Loucy (cell line): ENCODE results near the gene TNIP3.
A peak's percentile ranks its signal among the peaks of the same experiment; 100 is the strongest.

ENCODE experiments used
- H2AFZ ChIP-seq: fragments of 200-600 bp; sonication (generic); 2 replicates; pipeline ENCODE4 v1.6.0; 2016; ENCODE audit warnings: antibody characterized with exemption, mild to moderate bottlenecking, low read length, moderate library complexity
- H3F3A ChIP-seq: fragments of 200-600 bp; 2 replicates; pipeline ENCODE4 v1.6.0; 2016; ENCODE audit warnings: antibody characterized with exemption, low read depth, mild to moderate bottlenecking
- H3K27me3 ChIP-seq: fragments of 200-600 bp; sonication (generic); 2 replicates; pipeline ENCODE4 v1.6.1; 2014; ENCODE audit warnings: low read length, mild to moderate bottlenecking; ENCODE audit not compliant: insufficient read depth, poor library complexity, severe bottlenecking
- H3K36me3 ChIP-seq: fragments of 200-600 bp; sonication (generic); 2 replicates; pipeline ENCODE4 v1.6.1; 2016; ENCODE audit warnings: low read length; ENCODE audit not compliant: insufficient read depth
- H3K4me1 ChIP-seq: fragments of 200-600 bp; sonication (generic); 2 replicates; pipeline ENCODE4 v1.5.1; 2014; ENCODE audit warnings: low read length, mild to moderate bottlenecking; ENCODE audit not compliant: insufficient read depth, poor library complexity, severe bottlenecking
- H3K4me2 ChIP-seq: fragments of 200-600 bp; sonication (generic); 2 replicates; pipeline ENCODE4 v1.6.0; 2014; ENCODE audit warnings: antibody characterized with exemption, low read length, low read depth, mild to moderate bottlenecking; ENCODE audit not compliant: poor library complexity, severe bottlenecking
- H3K4me3 ChIP-seq: fragments of 200-600 bp; sonication (generic); 2 replicates; pipeline ENCODE4 v1.5.1; 2014; ENCODE audit warnings: low read length, mild to moderate bottlenecking, mixed read lengths; ENCODE audit not compliant: poor library complexity, severe bottlenecking
- H3K79me2 ChIP-seq: fragments of 200-600 bp; sonication (generic); 2 replicates; pipeline ENCODE4 v1.6.1; 2014; ENCODE audit warnings: low read length; ENCODE audit not compliant: insufficient read depth
- H3K9ac ChIP-seq: fragments of 200-600 bp; sonication (generic); 2 replicates; pipeline ENCODE4 v1.6.0; 2014; ENCODE audit warnings: mild to moderate bottlenecking, low read depth, low read length, moderate library complexity; ENCODE audit not compliant: poor library complexity, severe bottlenecking
- H3K9me2 ChIP-seq: fragments of 200-600 bp; sonication (generic); replicated peaks from 2 replicates; pipeline ENCODE4 v1.6.1; 2016; ENCODE audit warnings: low read depth, low read length, mixed read lengths
- H3K9me3 ChIP-seq: fragments of 200-600 bp; sonication (generic); 2 replicates; pipeline ENCODE4 v1.6.1; 2014; ENCODE audit warnings: mild to moderate bottlenecking, antibody characterized with exemption, low read length, low read depth; ENCODE audit not compliant: insufficient read depth
- H4K20me1 ChIP-seq: fragments of 200-600 bp; sonication (generic); 2 replicates; pipeline ENCODE4 v1.6.0; 2014; ENCODE audit warnings: antibody characterized with exemption, low read length, mild to moderate bottlenecking; ENCODE audit not compliant: insufficient read depth, poor library complexity, severe bottlenecking
- EZH2phosphoT487 ChIP-seq: fragments of 200-600 bp; IDR thresholded peaks from 2 replicates; pipeline ENCODE4 v1.6.1; 2018; ENCODE audit warnings: antibody characterized with exemption, mild to moderate bottlenecking, moderate library complexity, borderline replicate concordance
- TF ChIP-seq, protein P1 (sequence below): fragments of 200-600 bp; sonication (generic); conservative IDR thresholded peaks from 2 replicates; pipeline ENCODE4 v1.5.1; 2014; ENCODE audit warnings: mild to moderate bottlenecking, antibody characterized with exemption, low read length

Gene TNIP3

DNA sequence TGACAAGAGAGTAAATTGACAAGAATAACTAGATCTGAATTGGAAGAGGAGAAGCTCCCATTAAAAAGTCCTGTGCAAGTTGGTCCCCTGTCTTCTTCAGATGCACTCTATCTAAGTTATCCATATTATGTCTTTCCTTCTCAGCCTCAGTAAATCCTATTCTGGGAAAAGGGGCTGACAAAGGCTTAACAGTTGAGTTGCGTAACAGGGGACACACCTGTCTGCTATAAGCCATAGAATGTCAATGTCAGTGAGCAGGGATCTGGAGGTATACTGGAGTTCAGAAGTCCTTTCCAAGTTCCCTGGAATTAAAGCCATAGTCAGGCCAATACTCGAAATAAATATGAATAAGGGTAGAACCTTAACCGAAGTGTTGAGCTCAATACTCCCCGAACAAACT lies 26.3 kb upstream of the TNIP3 start:
- no peak overlapping the region for H3K4me3 ChIP-seq
- H3K9ac ChIP-seq: no peak overlapping the region
- no peak overlapping the region for H2AFZ ChIP-seq
- no peaks in the 10 kb centered on the region for H4K20me1 ChIP-seq
- no peaks in the 10 kb centered on the region for H3K9me3 ChIP-seq
- no peaks in the 10 kb centered on the region for H3F3A ChIP-seq
- no peaks in the 10 kb centered on the region for H3K79me2 ChIP-seq
- H3K36me3 ChIP-seq: no peaks in the 10 kb centered on the region
- H3K4me2 ChIP-seq: peak overlapping the region; percentile 51
- TF ChIP-seq, protein P1, sequence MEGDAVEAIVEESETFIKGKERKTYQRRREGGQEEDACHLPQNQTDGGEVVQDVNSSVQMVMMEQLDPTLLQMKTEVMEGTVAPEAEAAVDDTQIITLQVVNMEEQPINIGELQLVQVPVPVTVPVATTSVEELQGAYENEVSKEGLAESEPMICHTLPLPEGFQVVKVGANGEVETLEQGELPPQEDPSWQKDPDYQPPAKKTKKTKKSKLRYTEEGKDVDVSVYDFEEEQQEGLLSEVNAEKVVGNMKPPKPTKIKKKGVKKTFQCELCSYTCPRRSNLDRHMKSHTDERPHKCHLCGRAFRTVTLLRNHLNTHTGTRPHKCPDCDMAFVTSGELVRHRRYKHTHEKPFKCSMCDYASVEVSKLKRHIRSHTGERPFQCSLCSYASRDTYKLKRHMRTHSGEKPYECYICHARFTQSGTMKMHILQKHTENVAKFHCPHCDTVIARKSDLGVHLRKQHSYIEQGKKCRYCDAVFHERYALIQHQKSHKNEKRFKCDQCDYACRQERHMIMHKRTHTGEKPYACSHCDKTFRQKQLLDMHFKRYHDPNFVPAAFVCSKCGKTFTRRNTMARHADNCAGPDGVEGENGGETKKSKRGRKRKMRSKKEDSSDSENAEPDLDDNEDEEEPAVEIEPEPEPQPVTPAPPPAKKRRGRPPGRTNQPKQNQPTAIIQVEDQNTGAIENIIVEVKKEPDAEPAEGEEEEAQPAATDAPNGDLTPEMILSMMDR: no peak
- TF ChIP-seq EZH2phosphoT487: no peak
- no peaks in the 10 kb centered on the region for H3K27me3 ChIP-seq
- no peaks in the 10 kb centered on the region for H3K9me2 ChIP-seq
- peaks cover 30% of the 10 kb centered on the region for H3K4me1 ChIP-seq

DNA sequence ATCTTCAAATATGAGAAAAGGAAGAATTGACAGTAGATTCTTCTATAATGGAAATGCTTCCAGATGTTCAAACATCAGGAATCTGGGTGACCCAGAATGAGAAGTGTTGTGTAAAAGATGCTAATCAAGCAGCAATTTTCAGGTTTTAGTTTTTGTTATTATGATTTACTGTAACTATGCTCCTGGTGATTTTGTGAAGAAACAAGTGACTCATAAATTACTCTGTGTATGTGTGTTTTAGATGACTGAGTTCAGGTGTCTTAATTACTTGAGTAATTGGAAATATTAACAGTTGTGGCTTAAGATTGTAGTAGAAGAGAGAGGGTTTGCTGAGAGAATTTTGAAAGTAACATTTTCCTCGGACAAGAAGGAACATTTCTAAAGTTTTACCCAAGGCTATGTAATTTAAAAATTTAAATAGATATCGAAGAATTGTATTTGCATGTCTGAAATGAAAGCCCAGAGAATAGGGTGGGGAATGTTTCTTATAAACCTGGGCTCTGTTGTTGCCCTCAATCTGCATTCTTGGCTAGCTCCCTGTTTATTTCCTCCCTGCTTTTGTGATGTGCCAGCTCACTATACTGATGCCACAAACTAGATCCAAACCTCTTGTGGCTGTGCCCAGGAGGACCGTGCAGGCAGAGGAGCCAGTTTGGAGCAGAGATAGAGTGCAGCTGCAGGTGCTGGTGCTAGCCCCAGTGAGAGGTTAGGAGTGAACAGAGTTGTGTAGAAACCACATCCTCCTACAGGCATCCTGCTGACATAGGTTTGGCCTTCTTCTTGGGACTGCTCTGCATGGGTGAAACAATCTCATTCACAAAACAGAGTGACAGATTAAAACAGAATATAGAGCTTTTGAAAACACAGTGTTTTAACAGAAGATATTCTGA lies 25.4 kb upstream of the TNIP3 start:
- Histone ChIP-seq H4K20me1 (no peaks in the 10 kb centered on the region), H3K79me2 (no peaks in the 10 kb centered on the region), H3F3A (no peaks in the 10 kb centered on the region), H3K9me2 (no peaks in the 10 kb centered on the region), H3K4me2 (peak overlapping the region; percentile 51), H3K4me1 (peaks cover 30% of the 10 kb centered on the region), H3K36me3 (no peaks in the 10 kb centered on the region), H3K9ac (no peak overlapping the region), H3K27me3 (no peaks in the 10 kb centered on the region), H3K4me3 (no peak overlapping the region), H2AFZ (no peak overlapping the region), H3K9me3 (no peaks in the 10 kb centered on the region)
- TF ChIP-seq, protein P1: no peak
- no peak for TF ChIP-seq EZH2phosphoT487

DNA sequence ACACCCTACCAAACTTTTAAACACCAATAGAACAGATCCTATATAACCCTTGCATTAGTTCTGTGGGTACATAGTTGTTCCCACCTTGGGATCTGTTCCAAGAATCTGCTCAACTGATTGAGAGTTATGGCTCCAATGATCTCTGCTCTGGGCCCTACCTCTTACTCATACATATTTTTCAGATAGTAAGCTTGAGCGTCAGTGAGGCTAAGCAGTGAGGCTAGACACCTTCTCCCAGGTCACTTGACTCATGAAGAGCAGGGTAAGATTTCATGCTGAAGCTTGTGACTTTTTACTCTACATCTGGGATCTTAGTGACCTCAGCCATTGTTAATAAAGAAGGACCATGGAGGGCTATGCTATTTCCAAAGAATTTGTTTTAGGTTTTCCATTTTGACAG lies 23.1 kb upstream of the TNIP3 start:
- H3K4me2 ChIP-seq: no peak overlapping the region
- TF ChIP-seq EZH2phosphoT487: no peak
- TF ChIP-seq, protein P1: no peak
- no peaks in the 10 kb centered on the region for H3K27me3 ChIP-seq
- H3K9ac ChIP-seq: no peak overlapping the region
- no peaks in the 10 kb centered on the region for H4K20me1 ChIP-seq
- no peaks in the 10 kb centered on the region for H3K9me3 ChIP-seq
- no peaks in the 10 kb centered on the region for H3K79me2 ChIP-seq
- H3K4me3 ChIP-seq: no peak overlapping the region
- no peaks in the 10 kb centered on the region for H3F3A ChIP-seq
- no peaks in the 10 kb centered on the region for H3K9me2 ChIP-seq
- H2AFZ ChIP-seq: no peak overlapping the region
- peaks cover 40% of the 10 kb centered on the region for H3K4me1 ChIP-seq
- H3K36me3 ChIP-seq: no peaks in the 10 kb centered on the region
